Colon (tissue), 2 donors: ENCODE data around the gene RAPGEF3.

Experiments used
- FAIRE-seq: peaks from 2 replicates; lab custom pipeline; 2012; peaks lifted over from hg19 to GRCh38; lab: Jason Lieb, UNC
- donor health status: control.
- donor health status: control.

Gene RAPGEF3

DNA sequence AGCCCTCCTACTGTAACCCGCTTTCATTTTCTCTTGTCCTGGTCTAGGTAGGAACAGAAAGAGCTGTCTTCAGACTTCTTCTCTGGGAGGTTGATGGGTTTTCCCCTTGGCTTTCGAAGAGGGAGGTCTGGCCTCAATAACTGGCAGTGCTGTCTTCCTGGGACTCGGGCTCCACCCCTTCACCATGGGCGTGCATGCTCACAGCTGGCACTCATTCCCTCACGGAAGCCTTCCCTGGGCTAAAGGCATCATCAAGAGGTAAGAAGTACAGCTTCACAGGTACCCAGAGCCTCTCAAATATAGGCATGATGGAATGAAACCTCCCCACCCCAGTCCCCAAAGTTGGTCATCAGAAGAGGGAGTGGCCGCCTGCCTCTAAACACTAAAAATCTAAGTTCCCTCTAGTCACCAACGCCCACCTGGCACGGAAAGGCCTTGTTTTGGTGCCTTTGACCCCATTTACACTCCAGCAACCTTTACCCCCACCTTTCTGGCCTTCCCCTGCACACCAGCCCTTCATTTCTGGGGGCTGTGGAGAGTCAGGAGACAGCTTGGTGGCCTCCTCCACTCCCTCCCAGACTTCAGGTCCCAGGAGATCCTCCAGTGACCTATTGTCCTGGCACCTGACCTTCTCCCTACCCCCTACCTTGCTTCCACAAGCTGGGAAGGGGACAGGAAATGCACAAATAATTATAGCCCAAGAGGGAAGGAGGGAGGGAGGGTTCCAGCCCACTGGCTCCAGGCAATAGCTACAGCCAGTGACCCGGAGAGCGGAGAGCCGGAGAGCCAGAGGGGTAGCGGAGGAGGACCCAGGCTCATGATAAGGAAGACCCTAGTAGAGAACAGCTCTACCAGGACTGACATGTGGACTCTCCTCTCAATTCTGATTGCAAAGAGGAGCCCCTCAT is 2.8 kb downstream of the RAPGEF3 start:
- FAIRE-seq, result no peak

DNA sequence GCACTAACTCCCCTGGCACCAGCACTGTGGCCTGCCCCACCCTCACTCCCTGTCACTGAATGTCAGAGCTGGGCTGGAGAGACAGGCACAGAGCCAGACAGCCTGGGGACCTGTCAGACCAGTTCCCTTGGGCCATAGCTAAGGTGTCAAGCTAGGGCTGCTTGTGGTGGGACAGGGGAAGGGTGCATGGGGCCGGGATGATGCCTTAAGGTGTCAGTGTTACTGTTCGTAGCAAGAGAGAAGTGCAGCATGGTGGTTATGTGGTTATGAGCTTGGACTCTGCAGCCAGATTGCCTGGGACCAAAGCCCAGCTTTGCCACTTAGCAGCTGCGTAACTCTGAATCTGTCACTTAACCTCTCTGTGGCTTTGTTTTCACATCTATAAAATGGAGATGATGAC is 3.8 kb downstream of the RAPGEF3 start:
- no peak for FAIRE-seq

DNA sequence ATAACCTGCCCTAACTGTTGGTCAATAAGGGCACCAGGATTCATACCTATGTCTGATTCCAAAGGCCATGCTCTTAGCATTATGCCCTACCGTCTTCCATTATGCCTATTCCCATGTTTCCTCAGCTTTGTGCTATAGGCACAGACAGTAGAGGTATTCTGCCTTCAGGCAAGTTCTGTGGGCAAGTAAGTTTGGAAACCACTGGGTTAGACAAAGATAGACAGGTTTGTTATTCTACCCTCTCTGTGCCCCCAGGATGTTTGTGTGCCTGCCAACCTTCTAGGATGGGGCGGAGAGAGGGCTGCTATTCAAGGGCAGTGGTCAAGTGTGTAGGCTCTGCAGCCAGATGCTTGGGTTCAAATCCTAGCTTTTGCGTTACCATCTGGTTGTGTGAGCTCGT is 4.6 kb downstream of the RAPGEF3 start:
- no peak for FAIRE-seq

DNA sequence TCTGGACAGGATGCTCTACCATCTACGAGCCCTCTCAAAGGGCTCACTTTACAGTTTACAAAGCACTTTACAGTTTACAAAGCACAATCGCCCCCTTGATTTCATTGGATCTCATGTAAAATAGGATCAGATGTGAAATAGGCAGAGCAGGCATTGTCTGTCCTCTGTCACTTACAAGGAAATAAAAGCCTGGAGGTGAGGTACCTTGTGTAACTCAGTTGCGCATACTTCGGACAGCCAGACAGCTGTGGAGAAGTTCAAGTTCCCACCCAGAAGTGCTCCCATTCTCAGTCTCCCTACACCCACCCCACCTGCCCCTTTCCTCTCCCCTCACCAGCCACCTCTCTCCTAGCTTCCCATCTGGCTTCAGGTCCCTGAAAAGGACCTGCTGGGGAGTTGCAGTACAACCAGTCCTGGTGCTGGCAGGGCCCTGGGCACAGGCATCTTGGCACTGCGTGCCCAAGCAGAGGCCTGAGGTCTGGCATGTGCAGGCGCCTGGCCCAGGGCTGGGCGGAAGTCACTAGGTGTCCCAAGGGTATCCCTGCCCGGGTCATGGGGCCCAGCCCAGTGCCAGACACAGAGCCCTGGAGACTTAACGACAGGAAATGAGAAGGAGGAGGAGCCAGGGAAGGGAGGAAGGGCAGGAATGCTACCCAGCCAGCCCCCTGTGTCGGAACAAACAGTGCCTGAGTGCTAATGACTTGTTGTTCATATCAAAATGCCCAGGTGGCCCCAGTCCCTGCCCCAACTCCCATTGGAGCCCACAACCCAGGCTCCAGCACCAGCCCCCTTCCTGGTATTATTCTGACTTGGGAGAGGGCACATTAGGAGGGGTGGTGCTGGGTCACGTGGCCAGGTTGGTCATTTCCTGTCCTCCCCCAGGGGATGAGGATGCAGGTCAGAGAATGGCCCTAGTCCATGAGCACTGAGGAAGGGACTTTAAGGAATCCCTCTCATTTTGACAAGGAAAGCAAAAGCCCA is 5.4 kb downstream of the RAPGEF3 start:
- FAIRE-seq, result no peak

DNA sequence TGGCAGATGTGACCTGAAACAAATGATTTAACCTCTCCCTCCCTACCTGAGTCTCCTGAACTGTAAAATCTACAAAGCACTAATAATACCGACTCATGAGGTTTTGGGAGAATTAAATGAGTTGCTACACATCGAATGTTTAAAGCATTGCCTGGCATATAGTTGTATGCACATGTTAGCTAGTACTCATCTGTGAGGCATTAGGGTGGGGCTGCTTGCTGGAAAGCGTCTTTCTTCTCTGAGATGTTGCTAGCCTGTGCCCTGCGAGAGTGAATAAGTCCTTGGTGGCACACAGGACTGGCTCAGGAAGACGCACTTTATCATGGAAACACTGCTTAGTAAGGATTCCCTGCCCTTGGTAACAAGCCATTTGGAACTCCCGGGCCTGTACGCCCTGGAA is 6.1 kb downstream of the RAPGEF3 start:
- no peak for FAIRE-seq

DNA sequence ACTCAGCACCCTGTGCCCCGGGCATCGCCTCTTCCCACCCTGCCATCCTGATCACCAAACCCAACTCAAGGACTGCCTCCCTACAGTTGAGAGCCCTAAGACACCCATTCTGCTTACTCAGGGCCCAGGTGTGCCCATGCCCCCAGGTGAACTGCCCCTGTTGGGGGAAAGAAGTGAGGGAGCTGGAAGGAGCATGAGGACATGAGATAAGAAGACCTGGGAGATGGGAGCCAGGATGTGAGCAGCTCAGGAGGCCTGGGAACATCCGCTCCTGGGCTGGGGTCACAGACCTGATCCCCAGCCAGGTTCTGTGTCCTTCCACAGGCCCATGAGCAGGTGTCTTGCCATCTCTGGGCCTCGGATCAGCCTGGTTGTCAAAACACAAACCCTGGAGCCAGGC is 6.6 kb downstream of the RAPGEF3 start:
- FAIRE-seq, result no peak

DNA sequence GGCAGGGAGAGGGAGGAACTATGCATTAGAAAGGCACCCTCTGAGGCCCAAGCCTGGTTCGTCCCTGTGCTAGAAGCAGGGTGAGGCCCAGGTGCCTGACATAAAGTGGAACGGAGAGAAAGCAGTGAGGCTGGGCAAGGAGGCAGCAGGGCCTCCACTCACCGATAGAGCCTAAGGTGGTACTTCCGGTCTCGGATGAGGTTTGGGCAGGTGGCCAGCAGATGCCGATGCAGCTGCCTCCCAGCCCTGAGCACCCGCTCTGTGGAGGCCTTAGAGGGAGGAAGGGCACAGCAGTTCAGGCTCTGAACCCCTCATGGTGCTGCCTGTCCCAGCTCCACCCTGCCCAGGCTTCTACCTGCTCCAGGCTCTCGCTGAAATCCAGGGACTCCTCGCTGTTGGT is 7.1 kb downstream of the RAPGEF3 start:
- FAIRE-seq, result no peak

DNA sequence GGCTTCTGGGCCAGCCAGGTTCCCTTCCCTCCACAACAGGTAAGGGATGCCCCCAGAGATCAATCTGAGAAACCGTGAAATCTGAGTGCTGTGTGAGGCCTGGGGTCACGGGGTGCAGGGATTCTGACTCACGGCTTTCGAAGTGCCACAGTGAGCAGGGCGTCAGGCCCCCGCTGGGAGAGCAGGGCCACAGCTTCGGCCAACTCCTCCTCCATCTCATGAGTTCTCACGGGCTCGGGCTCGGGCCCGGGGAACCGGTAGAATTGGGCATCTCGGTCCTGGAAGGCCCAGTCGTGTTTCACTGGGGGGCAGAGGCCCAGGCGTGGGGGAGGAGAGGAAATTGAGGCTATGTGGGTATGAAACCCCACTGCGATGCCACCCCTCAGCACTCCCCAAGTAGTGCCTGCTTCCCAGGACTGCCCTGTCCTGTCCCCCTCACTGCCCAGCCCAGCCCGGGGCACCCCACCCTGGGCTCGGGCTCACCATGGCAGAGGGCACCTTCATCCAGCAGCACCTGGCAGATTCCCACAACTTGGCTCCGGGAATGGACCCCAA is 7.7 kb downstream of the RAPGEF3 start:
- FAIRE-seq, result no peak

DNA sequence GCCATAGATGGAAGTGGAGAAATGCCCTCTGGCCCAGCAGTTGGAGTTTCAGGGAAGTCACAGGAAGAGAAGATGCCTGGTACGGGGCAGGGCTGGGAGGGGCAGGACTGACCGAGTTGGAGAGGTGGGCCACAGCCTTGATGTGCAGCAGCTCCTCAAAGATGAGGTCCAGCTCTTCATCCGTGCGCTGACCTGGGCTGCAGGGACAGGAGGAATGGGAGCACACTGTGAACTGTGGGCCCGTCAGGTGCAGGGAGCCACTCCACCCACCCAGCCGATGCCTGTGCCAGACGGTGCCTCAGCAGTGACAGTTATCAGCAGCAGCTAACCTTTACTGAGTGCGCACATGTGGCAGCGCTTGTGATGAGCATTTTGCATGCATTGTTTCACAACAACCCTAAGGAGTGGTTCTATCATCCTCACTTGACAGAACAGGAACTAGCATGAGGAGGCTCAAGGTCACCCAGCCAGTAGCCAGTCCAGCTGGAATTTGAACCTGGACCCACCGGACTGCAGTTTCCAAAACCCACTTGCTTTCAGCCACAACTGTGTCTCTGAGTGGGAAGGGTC is 8.4 kb downstream of the RAPGEF3 start:
- FAIRE-seq, result no peak

DNA sequence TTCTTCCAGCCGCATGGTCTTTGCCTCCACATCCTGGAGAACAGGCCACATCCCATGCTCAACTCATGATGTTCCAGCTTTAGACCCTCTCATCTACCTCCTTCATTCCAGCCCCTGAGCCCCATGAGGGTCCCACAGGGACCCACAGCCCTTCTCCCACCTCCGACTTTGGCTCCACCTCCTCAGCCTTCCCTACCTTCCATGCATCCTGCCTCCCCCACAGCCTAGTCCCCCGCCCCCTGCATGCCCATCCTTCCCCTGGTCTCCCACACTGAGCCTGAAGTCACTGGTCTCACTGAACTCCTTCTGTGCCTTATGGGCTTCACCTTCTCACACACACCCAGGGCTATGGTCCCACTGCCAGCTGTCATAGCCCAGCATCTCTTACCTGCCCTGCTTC is 9.8 kb downstream of the RAPGEF3 start:
- FAIRE-seq, result no peak

DNA sequence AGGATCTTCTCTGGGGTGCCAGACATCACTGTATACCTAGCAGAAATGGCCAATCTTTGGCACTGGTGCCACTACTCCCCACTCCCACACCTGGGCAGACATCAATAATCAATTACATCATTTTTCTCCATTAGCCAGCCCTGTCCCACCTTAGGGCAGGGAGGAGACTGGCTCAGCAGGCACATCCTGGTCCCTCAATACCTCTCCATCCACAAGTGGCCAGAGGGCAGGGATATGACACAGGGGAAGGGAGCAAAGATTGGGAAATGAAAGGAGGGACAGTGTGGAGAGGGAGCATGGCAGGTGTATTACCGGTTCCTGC is 10.2 kb downstream of the RAPGEF3 start:
- FAIRE-seq, result no peak

DNA sequence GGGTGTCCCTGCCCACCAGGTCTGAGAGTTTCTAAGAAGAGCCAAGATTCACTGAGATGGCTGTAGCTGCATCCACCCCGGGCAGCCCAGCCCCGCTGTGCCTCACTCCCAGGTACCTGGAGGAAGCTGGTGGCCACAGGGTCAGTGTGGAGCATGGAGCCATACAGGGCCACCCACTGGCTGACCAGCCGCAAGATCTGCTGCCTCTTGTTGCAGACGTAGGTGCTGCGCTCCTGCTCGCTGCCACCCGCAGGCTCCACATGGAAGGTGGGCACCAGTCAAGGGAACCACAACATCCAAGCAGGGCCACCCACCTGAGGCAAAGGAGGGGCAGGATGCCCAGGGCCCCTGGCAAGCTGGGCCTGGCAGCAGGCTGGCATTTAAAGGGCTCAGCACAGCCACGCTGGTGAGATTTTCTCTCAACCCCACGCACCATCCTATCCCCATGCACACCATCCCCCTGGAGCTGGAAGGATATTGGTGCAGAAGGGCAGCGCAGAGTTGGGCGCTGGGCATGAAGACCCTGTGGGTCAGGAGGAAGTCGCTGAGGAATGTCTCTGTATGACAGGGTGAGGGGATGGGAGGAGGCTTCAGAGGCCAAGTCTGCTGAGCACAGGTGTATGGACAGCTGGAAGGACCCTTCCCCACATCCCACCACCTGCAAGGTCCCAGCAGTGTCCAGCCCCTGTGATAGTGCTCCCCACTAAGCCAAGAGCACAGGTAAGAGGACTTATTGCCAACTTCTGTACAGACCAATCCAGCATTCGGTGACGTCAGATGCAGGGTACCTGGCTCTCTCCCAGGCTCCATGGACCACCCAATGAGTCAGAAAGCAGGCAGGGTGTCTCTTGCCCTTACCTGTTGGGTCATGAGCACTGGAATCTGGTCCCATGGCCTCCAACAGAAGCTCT is 10.8 kb downstream of the RAPGEF3 start:
- no peak for FAIRE-seq

DNA sequence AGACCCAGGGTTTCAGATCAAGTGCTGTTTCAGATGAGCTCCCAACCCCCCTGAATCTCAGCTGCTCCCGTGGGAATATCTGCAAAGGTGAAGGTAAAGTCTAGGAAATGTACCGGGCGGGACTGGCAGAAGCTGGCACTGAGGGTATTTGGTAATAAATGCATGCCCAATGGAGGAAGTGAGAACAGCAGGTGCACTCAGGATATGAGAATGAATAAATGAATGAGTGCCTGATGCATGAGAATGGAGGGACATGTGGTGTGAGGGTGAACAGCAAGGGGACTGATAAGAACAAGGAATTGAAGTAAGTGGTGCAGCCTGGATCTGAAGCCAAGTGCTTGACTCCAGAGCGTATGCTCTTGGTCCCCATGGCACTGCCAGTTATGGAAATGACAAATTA is 11.6 kb downstream of the RAPGEF3 start:
- no peak for FAIRE-seq

DNA sequence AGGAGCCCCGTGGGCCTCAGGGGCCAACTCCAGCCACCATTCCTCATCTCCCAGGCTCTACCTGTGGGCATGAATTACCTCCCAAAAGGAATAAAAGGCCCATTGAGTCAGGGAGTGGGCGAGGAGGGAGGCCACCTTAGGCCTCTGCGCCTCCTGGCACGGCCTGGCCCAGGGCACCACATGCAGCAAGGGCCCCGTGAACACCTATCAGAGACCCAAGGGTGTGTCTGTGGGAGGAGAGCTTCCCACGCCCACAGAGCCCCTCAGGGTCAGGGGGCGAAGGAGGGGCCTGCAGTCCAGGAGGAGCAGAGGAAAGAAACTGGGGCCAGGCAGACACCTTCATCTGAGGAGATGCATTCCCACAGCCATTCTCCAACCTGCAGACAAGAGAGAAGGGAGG is 12.2 kb downstream of the RAPGEF3 start:
- FAIRE-seq, result no peak

DNA sequence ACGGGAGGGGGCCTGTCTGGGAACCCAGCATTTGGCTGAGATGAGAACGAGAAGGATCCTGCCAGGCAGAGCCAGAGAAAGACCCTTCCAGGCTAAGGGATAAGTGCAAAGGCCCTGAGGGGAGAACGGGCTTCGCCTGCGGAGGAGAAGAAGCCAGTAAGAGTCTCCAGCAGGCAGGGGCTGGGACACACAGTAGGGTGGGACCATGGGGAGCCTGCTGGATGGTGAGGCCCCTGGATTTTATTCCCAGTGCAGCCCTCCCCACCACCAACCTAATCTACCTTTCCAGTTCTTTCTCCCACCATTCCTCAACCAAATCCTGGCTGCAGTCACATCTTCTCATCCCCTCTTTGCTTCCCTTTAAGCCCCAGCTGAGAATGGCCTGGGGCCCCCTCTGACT is 12.6 kb downstream of the RAPGEF3 start:
- no peak for FAIRE-seq

DNA sequence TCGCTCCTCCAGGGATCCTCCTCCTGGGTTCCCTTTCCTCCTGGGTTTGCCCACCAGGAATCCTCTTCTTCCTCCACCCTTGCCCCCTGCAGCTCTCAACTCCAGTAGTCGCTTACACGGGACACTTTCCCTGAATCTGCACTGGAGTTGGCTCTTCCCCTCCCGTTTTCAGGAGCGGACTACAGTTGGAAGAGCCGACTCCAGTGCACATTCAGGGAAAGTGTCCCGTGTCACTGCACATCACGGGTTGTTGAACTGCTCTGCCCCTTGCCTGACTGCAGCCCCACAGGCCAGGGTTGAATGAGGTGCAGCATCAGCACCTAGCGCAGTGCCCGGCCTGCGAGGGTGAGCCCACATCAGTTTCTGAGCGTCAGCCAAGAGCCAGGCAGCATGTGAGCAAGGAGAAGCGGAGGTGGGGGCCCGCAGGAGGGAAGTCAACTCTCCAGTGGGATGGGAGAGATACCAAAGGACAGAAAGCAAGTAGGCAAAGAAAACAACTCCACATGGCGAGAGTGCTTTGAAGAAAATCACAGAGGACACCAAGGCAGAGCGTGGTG is 13.1 kb downstream of the RAPGEF3 start:
- FAIRE-seq, result no peak

DNA sequence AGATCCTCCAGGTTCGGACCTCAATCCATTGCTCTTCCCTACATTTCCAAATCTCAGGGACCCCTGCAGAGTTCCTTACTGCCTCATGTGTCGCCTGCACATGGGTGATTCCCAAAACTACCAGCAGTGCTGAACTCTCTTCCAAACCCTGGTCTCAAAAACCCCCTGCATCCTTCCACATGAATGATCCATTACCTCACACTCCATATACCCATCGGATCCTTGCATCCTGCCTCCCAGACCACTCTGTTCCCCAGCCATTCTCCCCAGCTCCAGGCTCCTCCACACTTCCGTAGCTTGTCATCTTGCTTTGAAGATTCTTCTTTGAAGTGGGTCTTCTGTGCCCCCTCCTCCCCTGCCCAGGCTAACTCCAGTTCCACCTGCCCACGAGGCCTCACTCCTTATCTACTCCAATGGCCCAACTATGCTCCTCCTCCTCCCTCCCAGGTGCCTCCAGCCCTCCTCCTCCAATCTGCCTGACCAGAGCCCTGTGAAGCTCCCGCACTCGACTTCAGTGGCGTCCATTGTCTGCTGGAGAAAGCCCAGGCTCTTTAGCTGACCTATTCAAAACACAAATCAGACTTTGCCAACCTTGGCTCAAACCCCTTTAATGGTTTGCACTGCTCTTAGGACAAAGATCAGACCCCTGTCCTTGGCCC is 13.8 kb downstream of the RAPGEF3 start:
- no peak for FAIRE-seq

DNA sequence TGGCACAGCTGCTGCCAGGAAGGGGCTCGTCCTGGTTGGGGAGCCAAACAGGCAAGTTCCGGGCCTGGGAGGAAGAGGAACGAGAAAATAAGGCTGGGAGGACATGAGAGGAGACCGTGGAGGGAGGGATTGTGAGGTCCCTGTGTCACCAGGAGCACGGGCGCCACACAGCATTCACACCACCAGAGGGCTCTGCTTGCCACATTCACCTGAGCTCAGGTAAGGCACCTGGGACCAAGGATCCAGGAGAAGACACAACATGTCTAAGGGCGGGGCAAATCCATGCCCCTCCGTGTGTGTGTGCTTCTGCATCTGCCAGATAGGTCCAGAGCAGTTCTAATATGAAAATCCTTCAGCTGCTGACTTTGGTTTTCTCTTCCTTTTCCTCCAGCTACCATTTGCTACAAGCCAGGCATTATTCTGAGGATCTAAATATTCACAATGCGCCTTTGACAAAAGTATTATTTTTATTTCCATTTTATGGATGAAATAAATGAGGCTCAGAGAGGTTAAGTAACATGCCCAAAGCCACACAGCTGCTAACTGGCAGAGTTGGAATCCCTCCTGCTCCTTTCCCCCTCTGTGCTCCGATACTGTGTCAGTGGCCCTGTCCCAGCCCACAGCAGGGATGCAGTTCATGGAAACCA is 14.6 kb downstream of the RAPGEF3 start:
- no peak for FAIRE-seq

DNA sequence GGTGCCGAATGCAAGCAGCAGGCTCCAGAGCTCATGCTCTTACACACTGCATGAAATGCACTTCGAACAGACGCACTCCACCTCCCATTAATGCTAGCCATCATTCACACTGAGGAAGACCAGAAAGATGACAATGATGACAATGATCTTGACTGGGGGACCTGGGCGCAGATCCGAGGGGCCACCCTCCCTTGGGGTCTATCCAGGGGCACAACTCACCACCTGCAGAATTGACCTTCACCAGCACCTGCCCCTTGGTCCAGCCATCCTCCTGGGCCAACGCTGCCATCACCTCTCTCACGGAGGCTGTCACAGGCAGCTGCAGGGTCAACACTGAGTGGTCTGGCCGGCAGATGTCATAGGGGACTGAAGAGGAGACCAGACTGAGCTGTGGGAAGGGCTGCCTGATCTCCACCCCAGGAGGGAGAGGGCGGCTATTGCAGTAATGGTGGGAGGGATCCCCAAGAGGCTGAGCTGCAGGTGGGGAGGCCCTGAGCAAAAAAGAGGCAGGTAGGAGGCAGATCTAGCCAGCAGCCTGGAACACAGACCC is 15.3 kb downstream of the RAPGEF3 start:
- no peak for FAIRE-seq
